ENCODE measurements around the gene COTL1.

DNA sequence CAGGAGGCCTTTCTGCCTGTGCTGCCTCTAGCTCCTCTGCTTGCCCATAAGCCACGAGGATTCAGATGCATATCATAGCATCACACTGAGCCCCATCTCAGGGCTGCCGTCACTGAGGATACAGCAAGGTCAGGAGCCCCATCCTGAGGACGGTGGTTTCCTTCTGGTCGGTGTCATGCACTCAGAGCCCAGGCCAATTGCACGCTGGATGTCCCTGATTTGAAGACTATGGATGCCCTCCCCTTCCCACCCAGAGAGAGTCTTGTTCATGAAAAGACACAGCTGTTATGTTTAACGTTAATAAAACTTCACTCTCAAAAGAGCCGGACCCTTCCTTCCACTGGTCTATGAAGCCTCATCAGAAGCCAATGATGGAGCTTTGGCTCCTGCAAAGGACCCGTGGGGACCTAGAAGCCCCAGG is 19.9 kb downstream of the COTL1 start:
- TF ChIP-seq, protein P1, sequence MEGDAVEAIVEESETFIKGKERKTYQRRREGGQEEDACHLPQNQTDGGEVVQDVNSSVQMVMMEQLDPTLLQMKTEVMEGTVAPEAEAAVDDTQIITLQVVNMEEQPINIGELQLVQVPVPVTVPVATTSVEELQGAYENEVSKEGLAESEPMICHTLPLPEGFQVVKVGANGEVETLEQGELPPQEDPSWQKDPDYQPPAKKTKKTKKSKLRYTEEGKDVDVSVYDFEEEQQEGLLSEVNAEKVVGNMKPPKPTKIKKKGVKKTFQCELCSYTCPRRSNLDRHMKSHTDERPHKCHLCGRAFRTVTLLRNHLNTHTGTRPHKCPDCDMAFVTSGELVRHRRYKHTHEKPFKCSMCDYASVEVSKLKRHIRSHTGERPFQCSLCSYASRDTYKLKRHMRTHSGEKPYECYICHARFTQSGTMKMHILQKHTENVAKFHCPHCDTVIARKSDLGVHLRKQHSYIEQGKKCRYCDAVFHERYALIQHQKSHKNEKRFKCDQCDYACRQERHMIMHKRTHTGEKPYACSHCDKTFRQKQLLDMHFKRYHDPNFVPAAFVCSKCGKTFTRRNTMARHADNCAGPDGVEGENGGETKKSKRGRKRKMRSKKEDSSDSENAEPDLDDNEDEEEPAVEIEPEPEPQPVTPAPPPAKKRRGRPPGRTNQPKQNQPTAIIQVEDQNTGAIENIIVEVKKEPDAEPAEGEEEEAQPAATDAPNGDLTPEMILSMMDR (conservative IDR thresholded peaks at IDR 0.05; ENCODE audit: low read depth, low read length): no peak
- TF ChIP-seq EZH2phosphoT487 (IDR thresholded peaks at IDR 0.05; ENCODE audit: borderline replicate concordance, low read length): no peak
- TF ChIP-seq EZH2 (IDR thresholded peaks at IDR 0.05; ENCODE audit: low read length, unreplicated experiment): no peak
